HUES6 (cell line): ENCODE results near the gene AQP5.

Experiments
- H3K27ac ChIP-seq: 2 replicates; pipeline ENCODE4 v1.7.0; 2013; ENCODE audit warnings: low read depth, mild to moderate bottlenecking, low read length, inconsistent platforms
- H3K27me3 ChIP-seq: 2 replicates; pipeline ENCODE4 v1.6.1; 2013; ENCODE audit warnings: low read length; ENCODE audit not compliant: control insufficient read depth, insufficient read depth
- H3K36me3 ChIP-seq: 2 replicates; pipeline ENCODE4 v1.6.1; 2013; ENCODE audit warnings: low read length; ENCODE audit not compliant: control insufficient read depth, insufficient read depth
- H3K4me1 ChIP-seq: 2 replicates; pipeline ENCODE4 v1.6.1; 2013; ENCODE audit warnings: low read length; ENCODE audit not compliant: control insufficient read depth, insufficient read depth
- H3K4me3 ChIP-seq: 2 replicates; pipeline ENCODE4 v1.5.1; 2013; ENCODE audit warnings: low read depth, low read length
- H3K9ac ChIP-seq: one replicate; pipeline ENCODE4 v1.6.1; 2013; ENCODE audit warnings: mild to moderate bottlenecking, low read length
- H3K9me3 ChIP-seq: 2 replicates; pipeline ENCODE4 v1.6.1; 2013; ENCODE audit warnings: low read depth, low read length; ENCODE audit not compliant: control insufficient read depth, insufficient read depth

The AQP5 gene

GRCh38 chr12:49961111-49961922 is at the start of gene AQP5:
TSS of gene AQP5 (plus strand) at chr12:49961872. CDS start at chr12:49962018, 146 bp downstream.
- Histone ChIP-seq H3K27me3 (peaks cover 95% of the 10 kb centered on the region), H3K9ac (no peak within 1 kb of the TSS), H3K4me1 (peaks cover 13% of the 10 kb centered on the region), H3K27ac (no peak within 1 kb of the TSS), H3K4me3 (peak within 1 kb of the TSS; percentile 56), H3K36me3 (no peaks in the 10 kb centered on the region), H3K9me3 (no peaks in the 10 kb centered on the region)

- Histone ChIP-seq H3K36me3 (no peaks in the 10 kb centered on the region), H3K27ac (no peak overlapping the region), H3K9me3 (no peaks in the 10 kb centered on the region), H3K4me3 (no peak overlapping the region), H3K27me3 (no peaks in the 10 kb centered on the region), H3K9ac (no peak overlapping the region), H3K4me1 (peaks cover 31% of the 10 kb centered on the region)
These were observed 49.1 kb upstream of the AQP5 start for GRCh38 chr12:49912345-49913255.

- Histone ChIP-seq H3K36me3 (no peaks in the 10 kb centered on the region), H3K9me3 (no peaks in the 10 kb centered on the region), H3K4me1 (peaks cover 10% of the 10 kb centered on the region), H3K4me3 (no peak overlapping the region), H3K27me3 (no peaks in the 10 kb centered on the region), H3K9ac (no peak overlapping the region), H3K27ac (no peak overlapping the region)
These were observed 45.3 kb upstream of the AQP5 start for GRCh38 chr12:49916129-49916919.

GRCh38 chr12:49917166-49917787 is 44.4 kb upstream of the AQP5 start:
- H3K27ac ChIP-seq: no peak overlapping the region
- H3K4me3 ChIP-seq: no peak overlapping the region
- no peaks in the 10 kb centered on the region for H3K27me3 ChIP-seq
- peaks cover 10% of the 10 kb centered on the region for H3K4me1 ChIP-seq
- no peak overlapping the region for H3K9ac ChIP-seq
- no peaks in the 10 kb centered on the region for H3K36me3 ChIP-seq
- H3K9me3 ChIP-seq: no peaks in the 10 kb centered on the region

GRCh38 chr12:49917788-49918173 is 43.9 kb upstream of the AQP5 start:
- H3K27ac ChIP-seq: no peak overlapping the region
- no peak overlapping the region for H3K4me3 ChIP-seq
- peaks cover 10% of the 10 kb centered on the region for H3K4me1 ChIP-seq
- H3K9ac ChIP-seq: no peak overlapping the region
- no peaks in the 10 kb centered on the region for H3K9me3 ChIP-seq
- no peaks in the 10 kb centered on the region for H3K27me3 ChIP-seq
- no peaks in the 10 kb centered on the region for H3K36me3 ChIP-seq

GRCh38 chr12:49920241-49920914 is 41.3 kb upstream of the AQP5 start:
- Histone ChIP-seq H3K4me3 (no peak overlapping the region), H3K27ac (no peak overlapping the region), H3K27me3 (0 out of 2 replicates have a peak, but pooled peaks cover 2% of the 10 kb centered on the region), H3K9me3 (no peaks in the 10 kb centered on the region), H3K4me1 (no peaks in the 10 kb centered on the region), H3K36me3 (no peaks in the 10 kb centered on the region), H3K9ac (no peak overlapping the region)

- no peak overlapping the region for H3K9ac ChIP-seq
- H3K9me3 ChIP-seq: no peaks in the 10 kb centered on the region
- no peak overlapping the region for H3K27ac ChIP-seq
- 0 out of 2 replicates have a peak, but pooled peaks cover 2% of the 10 kb centered on the region for H3K27me3 ChIP-seq
- no peak overlapping the region for H3K4me3 ChIP-seq
- no peaks in the 10 kb centered on the region for H3K36me3 ChIP-seq
- no peaks in the 10 kb centered on the region for H3K4me1 ChIP-seq
These were observed 40.8 kb upstream of the AQP5 start for GRCh38 chr12:49920915-49921286.

- Histone ChIP-seq H3K9me3 (no peaks in the 10 kb centered on the region), H3K4me1 (no peaks in the 10 kb centered on the region), H3K9ac (no peak overlapping the region), H3K4me3 (no peak overlapping the region), H3K27ac (no peak overlapping the region), H3K27me3 (0 out of 2 replicates have a peak, but pooled peaks cover 2% of the 10 kb centered on the region), H3K36me3 (no peaks in the 10 kb centered on the region)
These were observed 40.4 kb upstream of the AQP5 start for GRCh38 chr12:49921299-49921698.

GRCh38 chr12:49921936-49922335 is 39.7 kb upstream of the AQP5 start:
- Histone ChIP-seq H3K36me3 (no peaks in the 10 kb centered on the region), H3K9me3 (no peaks in the 10 kb centered on the region), H3K9ac (no peak overlapping the region), H3K4me3 (no peak overlapping the region), H3K27ac (no peak overlapping the region), H3K27me3 (0 out of 2 replicates have a peak, but pooled peaks cover 2% of the 10 kb centered on the region), H3K4me1 (no peaks in the 10 kb centered on the region)
